ENCODE results near the gene GTF2A1.
A peak's percentile ranks its signal among the peaks of the same experiment; 100 is the strongest.

Gene GTF2A1

DNA sequence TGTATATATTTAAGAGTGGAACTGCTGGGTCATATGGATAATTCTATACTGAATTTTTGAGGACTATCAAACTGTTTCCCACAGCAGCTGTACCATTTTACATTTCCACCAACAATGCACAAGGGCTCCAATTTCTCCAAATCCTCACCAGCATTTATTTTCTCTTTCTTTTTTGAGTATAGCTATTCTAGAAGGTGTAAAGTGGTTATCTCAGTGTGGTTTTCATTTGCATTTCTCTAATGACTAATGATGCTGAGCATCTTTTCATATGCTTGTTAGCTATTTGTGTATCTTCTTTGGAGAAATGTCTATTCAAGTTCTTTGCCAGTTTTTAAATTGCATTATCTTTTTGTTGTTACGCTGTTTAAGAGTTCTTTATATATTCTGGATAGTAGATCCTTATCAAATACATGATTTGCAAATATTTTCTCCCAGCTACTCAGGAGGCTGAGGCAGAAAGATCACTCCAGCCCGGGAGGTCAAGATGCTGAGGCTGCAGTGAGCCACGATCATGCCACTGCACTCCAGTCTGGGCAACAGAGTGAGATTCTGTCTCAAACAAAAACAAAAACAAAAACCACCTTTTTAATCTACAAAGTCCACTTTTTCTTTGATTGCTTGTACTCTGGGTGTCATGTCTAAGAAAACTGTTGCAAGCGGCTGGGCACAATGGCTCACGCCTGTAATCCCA is 32.8 kb downstream of the GTF2A1 start:
- H3K36me3 Mint-ChIP-seq (ENCODE audit: low read depth): peaks cover 64% of the 10 kb centered on the region
- H3K27me3 Mint-ChIP-seq (ENCODE audit: low read depth): no peaks in the 10 kb centered on the region
- no peaks in the 10 kb centered on the region for H3K9me3 Mint-ChIP-seq
- no peak overlapping the region for H3K4me3 Mint-ChIP-seq
- no peaks in the 10 kb centered on the region for H3K4me1 Mint-ChIP-seq
- TF ChIP-seq, protein P1, sequence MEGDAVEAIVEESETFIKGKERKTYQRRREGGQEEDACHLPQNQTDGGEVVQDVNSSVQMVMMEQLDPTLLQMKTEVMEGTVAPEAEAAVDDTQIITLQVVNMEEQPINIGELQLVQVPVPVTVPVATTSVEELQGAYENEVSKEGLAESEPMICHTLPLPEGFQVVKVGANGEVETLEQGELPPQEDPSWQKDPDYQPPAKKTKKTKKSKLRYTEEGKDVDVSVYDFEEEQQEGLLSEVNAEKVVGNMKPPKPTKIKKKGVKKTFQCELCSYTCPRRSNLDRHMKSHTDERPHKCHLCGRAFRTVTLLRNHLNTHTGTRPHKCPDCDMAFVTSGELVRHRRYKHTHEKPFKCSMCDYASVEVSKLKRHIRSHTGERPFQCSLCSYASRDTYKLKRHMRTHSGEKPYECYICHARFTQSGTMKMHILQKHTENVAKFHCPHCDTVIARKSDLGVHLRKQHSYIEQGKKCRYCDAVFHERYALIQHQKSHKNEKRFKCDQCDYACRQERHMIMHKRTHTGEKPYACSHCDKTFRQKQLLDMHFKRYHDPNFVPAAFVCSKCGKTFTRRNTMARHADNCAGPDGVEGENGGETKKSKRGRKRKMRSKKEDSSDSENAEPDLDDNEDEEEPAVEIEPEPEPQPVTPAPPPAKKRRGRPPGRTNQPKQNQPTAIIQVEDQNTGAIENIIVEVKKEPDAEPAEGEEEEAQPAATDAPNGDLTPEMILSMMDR (IDR thresholded peaks at IDR 0.05; ENCODE audit: unreplicated experiment in 3 of 3): no peak
- H3K27ac Mint-ChIP-seq: no peak overlapping the region

DNA sequence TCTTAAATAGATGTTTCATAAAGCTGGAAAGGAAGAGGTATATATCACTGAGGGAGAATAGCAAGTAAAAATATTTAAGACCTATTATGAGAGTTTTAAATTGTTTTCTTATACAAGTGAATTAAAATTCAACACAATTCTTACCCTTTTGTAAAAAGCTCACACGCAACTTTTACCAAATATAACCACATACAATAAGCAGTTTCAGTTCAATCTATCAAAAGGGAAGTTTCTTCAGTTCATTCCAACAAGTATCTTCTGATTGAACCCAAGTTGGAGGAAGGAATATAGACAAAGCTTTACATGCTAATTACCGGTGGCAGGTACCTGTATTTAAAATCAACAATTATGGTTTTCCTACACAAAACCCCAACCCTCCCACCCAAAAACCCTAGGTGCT is 41.1 kb downstream of the GTF2A1 start:
- no peaks in the 10 kb centered on the region for H3K27me3 Mint-ChIP-seq (ENCODE audit: low read depth)
- no peaks in the 10 kb centered on the region for H3K9me3 Mint-ChIP-seq
- H3K4me3 Mint-ChIP-seq: no peak overlapping the region
- H3K27ac Mint-ChIP-seq: no peak overlapping the region
- TF ChIP-seq, protein P1 (IDR thresholded peaks at IDR 0.05; ENCODE audit: unreplicated experiment in 3 of 3): no peak
- peaks cover 51% of the 10 kb centered on the region for H3K36me3 Mint-ChIP-seq (ENCODE audit: low read depth)
- peaks cover 9% of the 10 kb centered on the region for H3K4me1 Mint-ChIP-seq

DNA sequence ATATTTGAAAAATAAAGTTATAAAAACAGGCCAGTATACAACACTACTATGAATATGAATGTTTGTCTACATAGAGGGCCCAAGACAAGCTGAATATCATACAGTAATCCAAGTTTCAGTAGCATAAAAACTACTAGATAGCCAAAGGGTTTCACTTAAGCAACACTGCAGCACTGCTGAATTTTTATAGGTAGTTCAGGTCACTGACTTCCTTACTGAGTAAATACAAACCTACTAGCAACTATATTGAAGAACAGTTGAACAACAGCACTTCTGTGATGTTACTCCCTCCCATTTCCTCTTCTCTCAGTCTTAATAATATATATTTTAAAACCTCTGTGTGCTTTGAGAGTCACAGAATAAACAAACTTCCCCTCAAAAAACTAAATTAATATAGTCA is 42.7 kb downstream of the GTF2A1 start:
- TF ChIP-seq, protein P1 (IDR thresholded peaks at IDR 0.05; ENCODE audit: unreplicated experiment in 3 of 3): no peak
- H3K4me3 Mint-ChIP-seq: no peak overlapping the region
- no peaks in the 10 kb centered on the region for H3K27me3 Mint-ChIP-seq (ENCODE audit: low read depth)
- H3K4me1 Mint-ChIP-seq: peaks cover 9% of the 10 kb centered on the region
- no peak overlapping the region for H3K27ac Mint-ChIP-seq
- H3K36me3 Mint-ChIP-seq (ENCODE audit: low read depth): peaks cover 38% of the 10 kb centered on the region
- no peaks in the 10 kb centered on the region for H3K9me3 Mint-ChIP-seq

DNA sequence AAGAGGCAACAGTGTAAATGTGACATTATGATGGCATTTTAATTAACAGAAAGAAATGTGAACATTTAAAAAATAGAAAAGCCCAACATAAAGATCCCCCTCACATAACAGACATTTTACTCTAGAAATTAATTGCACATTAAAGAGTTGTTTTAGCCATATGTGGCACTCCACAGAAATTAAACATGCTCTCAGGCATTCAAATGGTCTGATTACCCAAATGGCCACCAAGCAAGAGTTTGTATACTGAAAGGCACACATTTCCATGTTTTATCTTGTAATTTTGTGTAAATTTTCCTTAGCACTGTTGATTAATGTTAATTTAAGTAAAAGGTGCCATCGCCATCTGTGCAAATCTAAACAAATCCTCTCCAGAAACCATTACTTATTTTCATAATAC is 43.5 kb downstream of the GTF2A1 start:
- TF ChIP-seq, protein P1 (IDR thresholded peaks at IDR 0.05; ENCODE audit: unreplicated experiment in 3 of 3): no peak
- no peaks in the 10 kb centered on the region for H3K27me3 Mint-ChIP-seq (ENCODE audit: low read depth)
- H3K9me3 Mint-ChIP-seq: no peaks in the 10 kb centered on the region
- no peak overlapping the region for H3K4me3 Mint-ChIP-seq
- peaks cover 30% of the 10 kb centered on the region for H3K36me3 Mint-ChIP-seq (ENCODE audit: low read depth)
- peak overlapping the region in 1 of 3 experiments; percentile 5 for H3K27ac Mint-ChIP-seq
- peaks cover 2% of the 10 kb centered on the region for H3K4me1 Mint-ChIP-seq

GRCh38 chr14:81176241-81176640 is 44.5 kb downstream of the GTF2A1 start:
- Mint-ChIP-seq H3K9me3 (no peaks in the 10 kb centered on the region), H3K4me3 (no peak overlapping the region), H3K27me3 (ENCODE audit: low read depth) (no peaks in the 10 kb centered on the region), H3K27ac (no peak overlapping the region), H3K36me3 (ENCODE audit: low read depth) (peaks cover 22% of the 10 kb centered on the region), H3K4me1 (no peaks in the 10 kb centered on the region)
- TF ChIP-seq, protein P1 (IDR thresholded peaks at IDR 0.05; ENCODE audit: unreplicated experiment in 3 of 3): no peak

- Mint-ChIP-seq H3K9me3 (no peaks in the 10 kb centered on the region), H3K4me1 (peaks cover 11% of the 10 kb centered on the region), H3K27ac (peak overlapping the region in 1 of 3 experiments; percentile 19), H3K36me3 (ENCODE audit: low read depth) (peaks cover 4% of the 10 kb centered on the region), H3K4me3 (peak overlapping the region in 1 of 3 experiments; percentile 42), H3K27me3 (ENCODE audit: low read depth) (no peaks in the 10 kb centered on the region)
- TF ChIP-seq, protein P1 (IDR thresholded peaks at IDR 0.05; ENCODE audit: unreplicated experiment in 3 of 3): no peak
Measured at GRCh38 chr14:81172881-81173280, 47.9 kb downstream of the GTF2A1 start.

All from nephron (organoid).